ENCODE measurements around the gene LAMA5.

LAMA5 gene

DNA sequence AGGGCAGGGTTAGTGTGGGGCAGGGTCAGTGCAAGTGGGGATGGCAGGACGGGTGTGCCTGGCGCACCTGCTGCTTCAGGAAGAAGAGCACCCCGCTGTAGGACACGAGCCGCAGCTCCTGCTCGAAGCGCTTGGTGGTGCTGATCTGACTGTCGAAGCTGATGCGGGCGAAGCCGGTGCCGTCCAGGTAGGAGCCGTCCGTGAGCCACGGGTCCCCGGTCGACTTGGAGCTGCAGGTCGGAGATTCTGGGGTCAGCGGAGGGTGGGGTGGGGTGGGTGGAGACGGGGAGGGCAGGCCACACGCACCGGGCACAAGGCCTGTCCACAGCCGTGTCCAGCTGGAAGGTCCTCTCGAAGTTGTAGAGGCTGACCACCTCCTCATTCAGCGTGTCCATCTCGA is 54.1 kb downstream of the LAMA5 start:
- DNase-seq: no peak

DNA sequence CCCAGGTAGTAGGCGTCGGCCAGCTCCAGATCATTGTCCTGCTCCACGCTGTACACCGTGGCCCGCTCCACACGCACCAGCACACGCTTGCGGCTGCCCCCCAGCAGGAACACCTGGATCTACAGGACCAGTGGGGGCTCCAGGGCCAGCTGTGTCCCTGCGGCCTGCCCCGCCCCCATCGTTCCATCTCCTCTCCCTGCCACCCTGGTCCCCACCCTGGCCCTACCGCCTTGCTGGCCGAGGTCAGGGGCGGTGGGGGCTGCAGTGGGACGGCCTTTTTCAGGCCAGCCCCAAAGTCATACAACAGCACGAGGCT is 54.5 kb downstream of the LAMA5 start:
- no peak for DNase-seq

DNA sequence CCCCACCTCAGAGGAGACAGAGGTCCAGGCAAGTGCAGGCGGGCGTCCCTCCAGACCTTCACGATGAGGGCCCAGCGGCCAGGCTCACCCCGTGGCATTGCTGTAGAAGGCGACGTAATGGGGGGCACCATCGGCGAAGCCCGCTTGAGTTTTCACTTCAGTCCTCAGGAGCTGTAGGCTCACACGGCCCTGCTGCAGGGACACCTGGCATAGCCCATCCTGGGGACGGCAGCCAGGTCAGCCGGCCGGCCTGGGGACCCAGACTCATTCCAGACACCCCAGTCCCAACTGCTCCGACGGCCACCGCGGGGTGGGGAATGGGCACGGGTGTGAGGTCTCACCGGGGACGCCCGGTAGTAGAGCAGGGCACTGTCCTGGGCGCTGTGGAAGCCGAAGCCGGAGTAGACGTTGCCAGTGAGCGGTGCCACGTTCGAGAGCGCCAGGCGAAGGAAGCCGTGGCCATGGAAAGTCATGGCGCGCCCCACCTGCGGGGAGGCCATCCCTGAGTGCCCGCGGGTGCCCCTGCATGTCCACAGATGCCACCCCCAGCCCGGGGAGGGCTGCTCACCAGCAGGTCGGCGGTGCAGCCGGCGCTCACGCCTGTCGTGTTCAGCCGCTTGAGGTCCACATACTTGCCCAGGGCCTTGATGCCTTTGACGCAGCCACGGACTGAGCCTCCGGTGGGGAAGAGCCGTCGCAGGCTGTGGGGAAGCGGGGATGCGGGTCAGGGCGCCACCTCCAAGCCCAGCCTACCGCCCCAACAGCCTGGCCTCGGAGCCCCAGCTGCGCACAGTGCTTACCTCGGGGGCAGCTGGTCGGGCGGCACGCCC is 55.1 kb downstream of the LAMA5 start:
- DNase-seq: no peak

- DNase-seq: no peak
Measured at GRCh38 chr20:62311150-62311549, 56.0 kb downstream of the LAMA5 start.

DNA sequence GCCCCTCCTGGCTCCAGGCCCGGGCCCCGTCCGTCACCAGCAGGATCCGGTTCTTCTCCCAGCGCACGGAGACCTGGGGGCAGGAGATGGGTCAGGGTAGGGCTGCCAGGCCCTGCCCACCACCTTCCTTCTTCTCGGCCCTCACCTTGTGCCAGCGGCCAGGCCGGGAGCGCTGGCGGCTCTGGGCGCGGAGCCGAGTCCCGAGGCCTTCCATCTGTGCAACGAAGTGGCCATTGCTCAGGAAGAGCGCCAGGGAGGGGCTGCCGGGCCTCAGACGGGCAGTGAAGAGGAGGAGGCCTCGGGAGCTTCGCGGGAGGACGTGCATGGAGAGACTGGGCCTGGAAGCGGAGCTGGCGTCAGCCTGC is 56.4 kb downstream of the LAMA5 start:
- DNase-seq: no peak

GRCh38 chr20:62309947-62310756 is 57.0 kb downstream of the LAMA5 start:
- DNase-seq: no peak

GRCh38 chr20:62309198-62309944 is 57.7 kb downstream of the LAMA5 start:
- no peak for DNase-seq

DNA sequence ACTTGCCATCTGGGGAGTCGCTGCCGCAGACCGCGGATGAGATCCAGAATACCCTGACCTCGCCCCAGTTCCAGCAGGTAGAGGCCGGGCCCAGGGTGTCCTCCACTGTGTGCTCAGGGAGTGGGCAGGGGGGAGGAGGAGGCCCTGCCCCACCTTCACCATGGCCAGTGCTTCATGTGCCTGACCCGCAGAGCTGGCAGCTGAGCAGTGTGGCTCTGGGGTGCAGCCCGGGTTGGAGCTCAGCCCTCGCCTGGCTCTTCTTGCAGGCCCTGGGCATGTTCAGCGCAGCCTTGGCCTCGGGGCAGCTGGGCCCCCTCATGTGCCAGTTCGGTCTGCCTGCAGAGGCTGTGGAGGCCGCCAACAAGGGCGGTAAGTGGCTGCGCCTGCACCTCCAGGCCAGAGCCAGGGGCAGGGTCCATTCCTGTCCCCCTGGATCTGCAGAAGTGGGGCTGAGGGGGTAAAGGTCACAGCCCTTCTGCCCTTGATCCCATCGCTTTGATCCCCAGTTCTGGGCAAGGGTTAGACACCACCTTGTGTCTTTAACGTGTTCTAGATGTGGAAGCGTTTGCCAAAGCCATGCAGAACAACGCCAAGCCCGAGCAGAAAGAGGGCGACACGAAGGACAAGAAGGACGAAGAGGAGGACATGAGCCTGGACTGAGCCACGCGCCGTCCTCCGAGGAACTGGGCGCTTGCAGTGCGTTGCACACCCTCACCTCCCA is 58.9 kb downstream of the LAMA5 start:
- no peak for DNase-seq

- no peak for DNase-seq
Measured at GRCh38 chr20:62307226-62308101, 59.6 kb downstream of the LAMA5 start.

DNA sequence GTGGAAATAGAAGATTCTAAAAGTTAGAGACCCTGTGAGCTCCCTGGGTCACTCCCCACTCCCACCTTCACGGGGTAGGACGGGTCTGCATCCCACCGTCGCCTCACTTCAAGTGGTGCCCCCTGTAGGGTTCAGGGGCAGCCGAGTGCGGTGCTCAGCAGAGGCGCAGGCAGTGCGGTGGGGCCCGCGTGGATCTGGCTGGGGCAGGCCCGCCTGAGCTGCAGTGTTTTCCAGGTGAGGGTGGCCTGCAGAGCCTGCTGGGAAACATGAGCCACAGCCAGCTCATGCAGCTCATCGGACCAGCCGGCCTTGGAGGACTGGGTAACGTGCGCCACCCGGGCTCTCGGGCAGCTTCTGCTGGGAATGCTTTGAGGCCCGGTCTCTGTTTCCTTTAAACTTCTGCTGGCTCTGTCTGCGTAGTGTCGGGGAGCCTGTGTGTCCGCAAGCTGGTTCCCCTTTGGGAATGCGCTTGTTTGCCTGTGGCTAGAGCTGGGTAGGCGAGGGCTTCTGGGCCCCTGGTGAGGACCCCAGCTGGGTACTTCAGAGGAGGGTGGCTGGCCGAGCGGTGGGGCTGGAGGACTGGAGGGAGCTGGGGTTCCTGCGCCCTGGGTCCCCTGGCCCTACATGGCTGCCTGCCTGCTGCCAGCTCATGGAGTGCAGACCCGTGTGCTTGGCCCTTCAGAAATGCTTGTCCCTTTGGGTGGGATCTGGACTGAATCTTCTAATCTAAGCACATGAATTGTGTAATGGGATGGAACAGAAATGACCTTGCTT is 60.5 kb downstream of the LAMA5 start:
- DNase-seq: no peak

DNA sequence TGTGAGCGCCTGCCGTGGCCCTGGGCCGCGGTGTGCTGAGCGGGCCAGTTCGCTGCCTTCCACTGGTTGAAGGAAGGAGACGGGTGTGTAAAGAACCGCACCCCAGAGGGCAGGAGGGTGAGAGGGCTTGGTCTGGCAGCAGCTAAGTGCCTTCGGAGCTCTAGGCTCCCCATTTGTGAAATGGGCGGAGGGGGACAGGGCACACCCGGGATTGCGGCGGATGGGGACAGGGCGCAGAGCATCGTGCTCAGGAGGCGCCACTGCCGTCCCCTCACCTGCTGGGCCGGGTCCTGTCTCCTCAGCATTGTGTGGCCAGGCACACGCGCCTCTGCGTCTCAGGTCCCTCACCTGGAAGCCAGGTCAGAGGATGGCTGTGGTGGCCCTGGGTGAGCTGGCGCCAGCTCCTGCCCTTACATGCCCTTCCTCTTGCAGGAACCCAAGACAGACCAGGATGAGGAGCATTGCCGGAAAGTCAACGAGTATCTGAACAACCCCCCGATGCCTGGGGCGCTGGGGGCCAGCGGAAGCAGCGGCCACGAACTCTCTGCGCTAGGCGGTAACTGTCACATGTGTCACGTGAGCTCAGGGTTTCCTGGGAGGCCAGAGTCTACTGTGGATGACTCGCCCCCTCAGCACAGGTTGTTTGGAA is 61.2 kb downstream of the LAMA5 start:
- no peak for DNase-seq

DNA sequence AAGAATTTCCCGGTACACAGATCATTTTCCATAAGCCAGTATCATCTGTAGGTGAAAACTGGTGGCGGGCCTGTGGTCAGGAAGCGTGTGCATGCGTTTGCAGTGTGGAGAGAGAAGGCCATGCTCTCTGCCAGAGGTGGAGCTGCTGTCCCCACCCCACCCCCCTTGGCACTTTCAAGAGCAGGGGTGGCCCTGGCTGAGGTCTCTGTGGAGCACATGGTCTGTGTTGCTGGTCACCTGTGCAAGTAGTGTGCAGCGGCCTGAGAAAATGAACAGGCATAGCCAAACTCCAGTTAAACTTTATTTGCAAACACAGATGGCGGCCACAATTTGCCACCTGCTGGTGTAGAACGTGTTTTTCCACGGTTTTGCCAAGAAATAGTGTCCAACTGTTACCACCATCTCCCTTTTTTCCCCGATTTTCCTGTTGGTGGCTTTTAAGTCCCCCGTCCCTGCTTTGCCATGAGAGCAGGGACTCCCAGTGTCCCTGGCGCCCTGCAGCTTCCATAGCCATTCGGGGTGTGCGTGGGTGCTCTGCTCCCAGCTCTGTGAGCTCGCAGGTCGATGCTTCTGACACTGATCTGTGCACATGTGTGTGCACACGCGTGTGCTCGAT is 61.9 kb downstream of the LAMA5 start:
- no peak for DNase-seq

DNA sequence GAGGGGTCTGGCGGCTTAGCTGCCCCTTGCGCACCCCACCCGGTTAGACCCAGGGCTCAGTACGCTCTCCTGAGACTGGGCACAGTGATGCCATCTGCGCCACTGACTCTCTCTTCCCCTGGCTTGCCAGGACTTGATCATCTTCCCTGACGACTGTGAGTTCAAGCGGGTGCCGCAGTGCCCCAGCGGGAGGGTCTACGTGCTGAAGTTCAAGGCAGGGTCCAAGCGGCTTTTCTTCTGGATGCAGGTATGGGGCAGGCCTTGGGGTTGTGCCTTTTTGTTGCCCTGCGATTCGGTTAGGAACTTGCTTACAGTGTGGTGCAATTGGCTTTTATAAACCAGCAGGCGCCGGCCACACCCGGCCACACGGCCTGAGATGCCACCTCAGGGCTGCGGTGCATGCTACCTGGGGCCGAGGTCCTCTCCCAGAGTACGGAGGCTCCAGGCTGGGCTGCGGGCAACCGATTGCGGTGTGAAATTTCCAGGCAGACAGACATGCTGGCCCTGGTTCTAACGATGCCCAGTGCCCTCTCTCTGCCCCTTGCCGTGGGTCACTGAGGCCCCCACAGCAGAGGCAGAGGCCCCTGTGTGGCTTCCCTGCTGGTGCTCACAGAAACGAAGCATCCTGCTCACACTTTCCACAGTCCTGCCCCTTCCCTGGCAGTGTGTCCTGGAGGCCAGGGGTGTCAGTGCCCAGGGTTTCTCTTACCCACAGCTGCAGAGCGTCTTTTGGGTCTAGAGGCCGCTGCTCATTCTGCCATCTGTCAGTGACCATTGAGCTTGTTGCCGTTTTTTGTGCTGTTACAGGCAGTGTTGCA is 62.6 kb downstream of the LAMA5 start:
- no peak for DNase-seq

GRCh38 chr20:62303340-62304226 is 63.5 kb downstream of the LAMA5 start:
- DNase-seq: peak; percentile 6

- no peak for DNase-seq
Measured at GRCh38 chr20:62303062-62303339, 64.1 kb downstream of the LAMA5 start.

DNA sequence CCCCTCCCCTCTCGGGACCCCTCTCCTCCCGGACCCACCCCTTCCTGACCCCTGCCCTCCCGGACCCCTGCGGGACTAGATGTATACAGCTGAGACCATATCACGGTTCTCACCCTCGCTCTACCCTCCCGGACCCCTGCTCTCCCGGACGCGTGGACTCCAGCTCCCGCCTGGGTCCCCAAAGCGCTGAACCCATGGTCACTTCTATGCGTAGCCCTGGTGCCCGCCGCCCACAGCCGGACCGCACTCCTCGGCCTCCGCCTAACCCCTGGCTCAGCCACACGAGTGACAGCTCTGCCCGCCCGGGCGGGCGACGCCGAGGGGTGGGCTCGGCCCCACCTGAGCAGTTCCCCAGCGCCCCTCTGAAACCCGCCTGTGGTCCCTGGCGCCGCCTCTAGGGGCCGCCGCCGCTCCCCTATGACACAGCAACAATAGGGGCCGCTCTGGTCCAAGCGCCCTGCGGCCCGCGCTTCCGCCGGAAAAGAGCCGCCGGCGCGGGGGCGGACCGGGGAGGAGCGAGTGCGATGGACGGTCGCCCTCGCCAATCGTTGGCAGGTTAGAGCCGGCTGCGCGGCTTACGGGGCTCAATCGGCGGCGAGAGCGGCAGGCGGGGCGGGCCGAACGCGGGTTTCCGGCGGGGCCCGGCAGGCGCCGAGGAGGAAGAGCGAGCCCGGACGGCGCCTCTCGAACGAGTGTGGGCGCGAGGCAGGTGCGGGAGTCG is 64.6 kb downstream of the LAMA5 start, which contains the start of gene ADRM1:
Gene ADRM1 (plus strand): TSS at position 657 of the 721 bp plus-strand sequence. CDS start 572 bp downstream, outside the sequence.
- DNase-seq: peak; percentile 96

- peak; percentile 88 for DNase-seq
Measured at GRCh38 chr20:62301773-62302340, 65.3 kb downstream of the LAMA5 start.

Measured in CD4-positive, alpha-beta T cell treated with Interleukin-6 for 4 hours (primary cell).